H9 (cell line): Measurements from ENCODE around the gene APOA4. TPM values are rescaled to one million over a fixed set of nuclear protein-coding genes. Genes with fewer than 3 reads are reported as not detected.

ENCODE experiments used
- DNase-seq: peaks from one replicate; pipeline ENCODE4 v3.0.0-alpha.2; 2017
- H2AFZ ChIP-seq: one replicate; pipeline ENCODE4 v1.6.1; 2013; ENCODE audit warnings: mild to moderate bottlenecking, low read length, control low read depth, moderate library complexity
- H2AK5ac ChIP-seq: 2 replicates; pipeline ENCODE4 v1.6.1; 2013; ENCODE audit warnings: low read length, control low read depth, mixed read lengths; ENCODE audit not compliant: insufficient read length
- H2BK120ac ChIP-seq: one replicate; pipeline ENCODE4 v1.6.1; 2013; ENCODE audit warnings: low read depth, mild to moderate bottlenecking, low read length, control low read depth, inconsistent platforms; ENCODE audit not compliant: poor library complexity, severe bottlenecking
- H2BK12ac ChIP-seq: 2 replicates; pipeline ENCODE4 v1.6.1; 2013; ENCODE audit warnings: low read length, control low read depth, mixed read lengths, low read depth; ENCODE audit not compliant: insufficient read length
- H2BK15ac ChIP-seq: 2 replicates; pipeline ENCODE4 v1.6.1; 2013; ENCODE audit warnings: low read depth, low read length, control low read depth
- H2BK20ac ChIP-seq: one replicate; pipeline ENCODE4 v1.6.1; 2013; ENCODE audit warnings: low read depth, mild to moderate bottlenecking, low read length, control low read depth, inconsistent platforms; ENCODE audit not compliant: poor library complexity, severe bottlenecking
- H2BK5ac ChIP-seq: 2 replicates; pipeline ENCODE4 v1.6.1; 2013; ENCODE audit warnings: low read length, control low read depth, mixed read lengths; ENCODE audit not compliant: insufficient read length
- H3K14ac ChIP-seq: 2 replicates; pipeline ENCODE4 v1.6.1; 2013; ENCODE audit warnings: low read length, control low read depth; ENCODE audit not compliant: insufficient read depth
- H3K18ac ChIP-seq: 2 replicates; pipeline ENCODE4 v1.6.1; 2013; ENCODE audit warnings: low read depth, mild to moderate bottlenecking, mixed read lengths, low read length, control low read depth; ENCODE audit not compliant: insufficient read length
- H3K23ac ChIP-seq: 2 replicates; pipeline ENCODE4 v1.6.1; 2013; ENCODE audit warnings: low read length, control low read depth, mixed read lengths, low read depth; ENCODE audit not compliant: insufficient read length
- H3K23me2 ChIP-seq: 2 replicates; pipeline ENCODE4 v1.6.1; 2013; ENCODE audit warnings: low read depth, mild to moderate bottlenecking, mixed read lengths, low read length, control low read depth; ENCODE audit not compliant: insufficient read length, poor library complexity, severe bottlenecking
- H3K27ac ChIP-seq: 2 replicates; pipeline ENCODE4 v1.5.1; 2013; ENCODE audit warnings: low read length, control low read depth, mixed read lengths, low read depth; ENCODE audit not compliant: insufficient read length
- H3K27me3 ChIP-seq: 2 replicates; pipeline ENCODE4 v1.6.1; 2013; ENCODE audit warnings: low read length, control low read depth, inconsistent platforms; ENCODE audit not compliant: insufficient read depth
- H3K4ac ChIP-seq: 2 replicates; pipeline ENCODE4 v1.6.1; 2013; ENCODE audit warnings: low read depth, mild to moderate bottlenecking, control low read depth, inconsistent platforms, low read length, moderate library complexity
- H3K4me1 ChIP-seq: 2 replicates; pipeline ENCODE4 v1.6.1; 2013; ENCODE audit warnings: low read length, control low read depth, inconsistent platforms; ENCODE audit not compliant: insufficient read depth
- H3K4me2 ChIP-seq: 2 replicates; pipeline ENCODE4 v1.6.1; 2013; ENCODE audit warnings: low read length, control low read depth, mixed read lengths; ENCODE audit not compliant: insufficient read length, insufficient read depth
- H3K56ac ChIP-seq: 2 replicates; pipeline ENCODE4 v1.6.1; 2013; ENCODE audit warnings: low read depth, mild to moderate bottlenecking, mixed read lengths, low read length, control low read depth; ENCODE audit not compliant: insufficient read length
- H3K79me1 ChIP-seq: 2 replicates; pipeline ENCODE4 v1.6.1; 2013; ENCODE audit warnings: low read depth, mild to moderate bottlenecking, moderate library complexity, low read length, control low read depth, inconsistent platforms; ENCODE audit not compliant: insufficient read depth, poor library complexity, severe bottlenecking
- H3K79me2 ChIP-seq: 2 replicates; pipeline ENCODE4 v1.6.1; 2013; ENCODE audit warnings: low read length, control low read depth, inconsistent platforms; ENCODE audit not compliant: insufficient read depth
- H3K9ac ChIP-seq: 2 replicates; pipeline ENCODE4 v1.6.1; 2013; ENCODE audit warnings: low read length, control low read depth, mixed read lengths; ENCODE audit not compliant: insufficient read length; ENCODE audit errors: extremely low read depth
- H3K9me3 ChIP-seq: one replicate; pipeline ENCODE4 v1.6.1; 2013; ENCODE audit warnings: low read depth, low read length, inconsistent platforms; ENCODE audit not compliant: control insufficient read depth
- H3T11ph ChIP-seq: one replicate; pipeline ENCODE4 v1.6.1; 2013; ENCODE audit warnings: mild to moderate bottlenecking, low read length, control low read depth, inconsistent platforms
- H4K20me1 ChIP-seq: one replicate; pipeline ENCODE4 v1.6.1; 2013; ENCODE audit not compliant: control insufficient read depth, insufficient read length, insufficient read depth
- H4K5ac ChIP-seq: 2 replicates; pipeline ENCODE4 v1.6.1; 2013; ENCODE audit warnings: low read depth, mild to moderate bottlenecking, mixed read lengths, low read length, control low read depth; ENCODE audit not compliant: insufficient read length
- H4K8ac ChIP-seq: replicated peaks from 2 replicates; pipeline ENCODE4 v1.6.1; 2013; ENCODE audit warnings: low read length, control low read depth, mixed read lengths, low read depth; ENCODE audit not compliant: insufficient read length
- H4K91ac ChIP-seq: 2 replicates; pipeline ENCODE4 v1.6.1; 2013; ENCODE audit warnings: low read depth, mild to moderate bottlenecking, moderate library complexity, mixed read lengths, low read length, control low read depth; ENCODE audit not compliant: insufficient read length
- H3K27ac Mint-ChIP-seq, 3 experiments: 2 replicates in 2 of 3; 3 replicates in 1 of 3; pipeline ENCODE4 v1.8.0; 2020 to 2021; ENCODE audit warnings: mixed read lengths in 3 of 3, mild to moderate bottlenecking in 1 of 3, moderate library complexity in 1 of 3
- H3K27me3 Mint-ChIP-seq: 2 replicates; pipeline ENCODE4 v1.8.0; 2021; ENCODE audit warnings: low read depth, mild to moderate bottlenecking, moderate library complexity, mixed read lengths
- H3K36me3 Mint-ChIP-seq, 3 experiments: 2 replicates in 2 of 3; 3 replicates in 1 of 3; pipeline ENCODE4 v1.8.0; 2020 to 2021; ENCODE audit warnings: low read depth in 3 of 3, mixed read lengths in 3 of 3; ENCODE audit not compliant: insufficient read depth in 1 of 3
- H3K4me1 Mint-ChIP-seq, 2 experiments: 2 replicates each; pipeline ENCODE4 v1.8.0; 2020; ENCODE audit warnings: mixed read lengths in 2 of 2
- H3K4me3 Mint-ChIP-seq, 2 experiments: 2 replicates in 1 of 2; 3 replicates in 1 of 2; pipeline ENCODE4 v1.8.0; 2020 to 2021; ENCODE audit warnings: mild to moderate bottlenecking in 2 of 2, mixed read lengths in 2 of 2, moderate library complexity in 1 of 2
- H3K9me3 Mint-ChIP-seq, 2 experiments: 2 replicates in 1 of 2; 3 replicates in 1 of 2; pipeline ENCODE4 v1.8.0; 2020; ENCODE audit warnings: mild to moderate bottlenecking in 2 of 2, mixed read lengths in 2 of 2, moderate library complexity in 1 of 2
- WGBS: extraction: QIAGEN DNeasy Blood & Tissue Kit; methylation state at CpG from one replicate; pipeline ENCODE4 v1.1.7; 2013; ENCODE audit warnings: missing lambda C conversion rate, low lambda C conversion rate, mixed read lengths; ENCODE audit not compliant: insufficient read length; ENCODE audit errors: extremely low coverage; 5-methylcytosine and 5-hydroxymethylcytosine counted together
- total RNA-seq: library from RNA; stranded (reverse); gene quantifications from 2 replicates; pipeline ENCODE4 v1.2.1, GENCODE V29; 2021
- TF ChIP-seq, protein P1 (sequence below): fragments of 200-600 bp; sonication (generic); conservative IDR thresholded peaks from 3 replicates; pipeline ENCODE4 v1.8.0; 2021; ENCODE audit warnings: antibody characterized with exemption, mild to moderate bottlenecking

APOA4 gene
- total RNA-seq, 1 experiment from 2014 or later = not detected

DNA sequence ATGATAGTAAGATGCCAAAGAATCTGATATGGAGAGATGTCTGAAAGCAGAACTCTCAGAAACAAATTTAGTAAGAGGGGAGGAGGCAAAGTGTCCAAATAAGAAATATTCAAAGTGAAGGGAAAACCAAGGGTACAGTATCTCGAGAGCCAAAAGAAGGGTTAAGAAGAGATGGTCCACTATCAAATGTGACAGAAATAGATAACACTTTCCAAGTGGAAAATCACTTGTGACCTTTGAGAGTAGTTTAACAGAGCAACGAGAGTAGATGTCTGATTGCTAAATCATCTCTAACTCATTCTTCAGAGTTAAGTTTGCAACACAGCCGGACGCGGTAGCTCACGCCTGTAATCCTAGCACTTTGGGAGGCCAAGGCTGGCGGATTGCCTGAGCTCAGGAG lies 46.0 kb downstream of the APOA4 start:
- no peak overlapping the region for H3K4ac ChIP-seq
- H3K27ac ChIP-seq = no peak overlapping the region
- no peak overlapping the region for H2BK20ac ChIP-seq
- H2AK5ac ChIP-seq = no peak overlapping the region
- no peak overlapping the region for H3K9ac ChIP-seq
- Mint-ChIP-seq H3K4me3 (no peak overlapping the region), H3K9me3 (no peaks in the 10 kb centered on the region), H3K27me3 (no peaks in the 10 kb centered on the region), H3K27ac (no peak overlapping the region), H3K4me1 (peaks cover 9% of the 10 kb centered on the region in 2 experiments; a peak in 3 of 4 replicates), H3K36me3 (peaks cover 23 to 61% (median 43%) of the 10 kb centered on the region in 3 experiments; a peak in 6 of 7 replicates)
- no CpG with 5 or more reads among the region's 7 CpGs for WGBS
- no peak overlapping the region for H2AFZ ChIP-seq
- no peak overlapping the region for H3K14ac ChIP-seq
- no peak overlapping the region for H2BK5ac ChIP-seq
- no peaks in the 10 kb centered on the region for H3K9me3 ChIP-seq
- no peaks in the 10 kb centered on the region for H3K4me1 ChIP-seq
- no peak overlapping the region for H3T11ph ChIP-seq
- peaks cover under 1% of the 10 kb centered on the region; the same call in 1 of the 2 replicates for H3K79me2 ChIP-seq
- H3K23ac ChIP-seq = no peak overlapping the region
- H3K27me3 ChIP-seq = no peaks in the 10 kb centered on the region
- no peaks in the 10 kb centered on the region for H3K79me1 ChIP-seq
- no peak overlapping the region for H3K18ac ChIP-seq
- no peaks in the 10 kb centered on the region for H4K20me1 ChIP-seq
- H4K91ac ChIP-seq = no peak overlapping the region
- H3K4me2 ChIP-seq = no peak overlapping the region
- TF ChIP-seq, protein P1, sequence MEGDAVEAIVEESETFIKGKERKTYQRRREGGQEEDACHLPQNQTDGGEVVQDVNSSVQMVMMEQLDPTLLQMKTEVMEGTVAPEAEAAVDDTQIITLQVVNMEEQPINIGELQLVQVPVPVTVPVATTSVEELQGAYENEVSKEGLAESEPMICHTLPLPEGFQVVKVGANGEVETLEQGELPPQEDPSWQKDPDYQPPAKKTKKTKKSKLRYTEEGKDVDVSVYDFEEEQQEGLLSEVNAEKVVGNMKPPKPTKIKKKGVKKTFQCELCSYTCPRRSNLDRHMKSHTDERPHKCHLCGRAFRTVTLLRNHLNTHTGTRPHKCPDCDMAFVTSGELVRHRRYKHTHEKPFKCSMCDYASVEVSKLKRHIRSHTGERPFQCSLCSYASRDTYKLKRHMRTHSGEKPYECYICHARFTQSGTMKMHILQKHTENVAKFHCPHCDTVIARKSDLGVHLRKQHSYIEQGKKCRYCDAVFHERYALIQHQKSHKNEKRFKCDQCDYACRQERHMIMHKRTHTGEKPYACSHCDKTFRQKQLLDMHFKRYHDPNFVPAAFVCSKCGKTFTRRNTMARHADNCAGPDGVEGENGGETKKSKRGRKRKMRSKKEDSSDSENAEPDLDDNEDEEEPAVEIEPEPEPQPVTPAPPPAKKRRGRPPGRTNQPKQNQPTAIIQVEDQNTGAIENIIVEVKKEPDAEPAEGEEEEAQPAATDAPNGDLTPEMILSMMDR = no peak
- H3K23me2 ChIP-seq = peaks cover 9% of the 10 kb centered on the region
- no peak overlapping the region for H2BK12ac ChIP-seq
- no peak for DNase-seq
- no peak overlapping the region for H2BK15ac ChIP-seq
- H4K5ac ChIP-seq = no peak overlapping the region
- no peak overlapping the region for H3K56ac ChIP-seq
- no peak overlapping the region for H2BK120ac ChIP-seq
- H4K8ac ChIP-seq = no peak overlapping the region
